Activated T-helper 1 cell treated with Interleukin-2 at 50 U/mL for 16 hours (primary cell): Measurements from ENCODE around the gene NME1.

ENCODE experiments used
- DNase-seq: peaks from one replicate; pipeline ENCODE4 v3.0.0-alpha.2; 2020; ENCODE audit warnings: low read depth

Gene NME1

DNA sequence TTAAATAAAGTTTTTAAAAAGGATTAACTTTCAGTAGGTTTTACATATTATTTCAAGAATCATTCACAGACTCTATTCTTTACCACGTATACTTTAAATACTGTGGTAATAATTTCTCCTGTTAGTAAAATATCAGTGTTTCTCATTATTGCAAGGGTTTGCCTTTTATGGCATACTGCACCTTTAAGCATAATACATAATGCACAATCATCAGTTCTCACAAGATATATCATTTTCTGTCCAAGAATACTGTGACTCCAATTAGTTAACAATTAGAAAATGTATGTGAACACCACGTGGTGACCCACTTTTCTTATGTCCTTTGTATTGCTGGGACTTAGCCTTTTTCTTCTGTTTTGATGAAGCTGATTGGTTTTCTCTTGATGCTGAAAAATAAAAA is 38.5 kb downstream of the NME1 start:
- DNase-seq: no peak

GRCh38 chr17:51197754-51198153 is 44.4 kb downstream of the NME1 start:
- no peak for DNase-seq

GRCh38 chr17:51200295-51200694 is 46.9 kb downstream of the NME1 start:
- DNase-seq: no peak

DNA sequence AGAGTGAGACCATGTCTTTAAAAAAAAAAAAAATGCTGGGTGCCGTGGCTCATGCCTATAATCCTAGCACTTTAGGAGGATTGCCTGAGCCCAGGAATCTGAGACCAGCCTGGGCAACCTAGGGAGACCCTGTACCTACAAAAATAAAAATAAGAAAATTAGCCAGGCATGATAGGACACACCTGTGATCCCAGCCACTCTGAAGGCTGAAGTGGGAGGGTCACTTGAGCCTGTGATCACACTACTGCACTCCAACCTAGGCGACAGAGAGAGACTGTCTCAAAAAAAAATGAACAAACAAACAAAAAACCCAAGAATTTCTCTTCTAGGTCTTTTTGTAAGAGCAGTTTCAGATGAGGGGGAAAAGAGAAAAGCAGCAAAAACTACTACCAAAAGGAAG is 47.5 kb downstream of the NME1 start:
- no peak for DNase-seq

DNA sequence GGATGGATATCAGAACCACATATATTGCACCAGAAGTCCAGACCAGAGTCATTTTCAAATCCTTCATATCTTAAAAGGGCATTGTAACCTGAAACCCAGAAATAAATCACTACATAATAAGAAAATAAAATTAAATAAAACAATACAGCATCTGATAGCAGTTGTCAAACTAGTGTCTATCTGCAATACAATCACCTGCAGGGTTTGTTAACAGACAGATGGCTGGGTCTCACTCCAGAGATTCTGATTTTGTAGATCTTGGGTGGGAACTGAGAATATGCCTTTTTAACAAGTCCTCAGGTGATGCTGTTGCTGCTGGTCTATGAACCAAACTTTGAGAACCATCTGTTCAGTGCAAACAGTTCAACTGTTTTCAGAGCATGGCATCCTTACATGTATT is 50.5 kb downstream of the NME1 start:
- DNase-seq: no peak
